H9 (cell line): ENCODE results near the gene CDYL. TPM values are rescaled to one million over a fixed set of nuclear protein-coding genes. Genes with fewer than 3 reads are reported as not detected.

Experiments used
- DNase-seq: peaks from one replicate; pipeline ENCODE4 v3.0.0-alpha.2; 2017
- H2AFZ ChIP-seq: one replicate; pipeline ENCODE4 v1.6.1; 2013; ENCODE audit warnings: mild to moderate bottlenecking, low read length, control low read depth, moderate library complexity
- H2AK5ac ChIP-seq: 2 replicates; pipeline ENCODE4 v1.6.1; 2013; ENCODE audit warnings: low read length, control low read depth, mixed read lengths; ENCODE audit not compliant: insufficient read length
- H2BK120ac ChIP-seq: one replicate; pipeline ENCODE4 v1.6.1; 2013; ENCODE audit warnings: low read depth, mild to moderate bottlenecking, low read length, control low read depth, inconsistent platforms; ENCODE audit not compliant: poor library complexity, severe bottlenecking
- H2BK12ac ChIP-seq: 2 replicates; pipeline ENCODE4 v1.6.1; 2013; ENCODE audit warnings: low read length, control low read depth, mixed read lengths, low read depth; ENCODE audit not compliant: insufficient read length
- H2BK15ac ChIP-seq: 2 replicates; pipeline ENCODE4 v1.6.1; 2013; ENCODE audit warnings: low read depth, low read length, control low read depth
- H2BK20ac ChIP-seq: one replicate; pipeline ENCODE4 v1.6.1; 2013; ENCODE audit warnings: low read depth, mild to moderate bottlenecking, low read length, control low read depth, inconsistent platforms; ENCODE audit not compliant: poor library complexity, severe bottlenecking
- H2BK5ac ChIP-seq: 2 replicates; pipeline ENCODE4 v1.6.1; 2013; ENCODE audit warnings: low read length, control low read depth, mixed read lengths; ENCODE audit not compliant: insufficient read length
- H3K14ac ChIP-seq: 2 replicates; pipeline ENCODE4 v1.6.1; 2013; ENCODE audit warnings: low read length, control low read depth; ENCODE audit not compliant: insufficient read depth
- H3K18ac ChIP-seq: 2 replicates; pipeline ENCODE4 v1.6.1; 2013; ENCODE audit warnings: low read depth, mild to moderate bottlenecking, mixed read lengths, low read length, control low read depth; ENCODE audit not compliant: insufficient read length
- H3K23ac ChIP-seq: 2 replicates; pipeline ENCODE4 v1.6.1; 2013; ENCODE audit warnings: low read length, control low read depth, mixed read lengths, low read depth; ENCODE audit not compliant: insufficient read length
- H3K23me2 ChIP-seq: 2 replicates; pipeline ENCODE4 v1.6.1; 2013; ENCODE audit warnings: low read depth, mild to moderate bottlenecking, mixed read lengths, low read length, control low read depth; ENCODE audit not compliant: insufficient read length, poor library complexity, severe bottlenecking
- H3K27ac ChIP-seq: 2 replicates; pipeline ENCODE4 v1.5.1; 2013; ENCODE audit warnings: low read length, control low read depth, mixed read lengths, low read depth; ENCODE audit not compliant: insufficient read length
- H3K27me3 ChIP-seq: 2 replicates; pipeline ENCODE4 v1.6.1; 2013; ENCODE audit warnings: low read length, control low read depth, inconsistent platforms; ENCODE audit not compliant: insufficient read depth
- H3K4ac ChIP-seq: 2 replicates; pipeline ENCODE4 v1.6.1; 2013; ENCODE audit warnings: low read depth, mild to moderate bottlenecking, control low read depth, inconsistent platforms, low read length, moderate library complexity
- H3K4me1 ChIP-seq: 2 replicates; pipeline ENCODE4 v1.6.1; 2013; ENCODE audit warnings: low read length, control low read depth, inconsistent platforms; ENCODE audit not compliant: insufficient read depth
- H3K4me2 ChIP-seq: 2 replicates; pipeline ENCODE4 v1.6.1; 2013; ENCODE audit warnings: low read length, control low read depth, mixed read lengths; ENCODE audit not compliant: insufficient read length, insufficient read depth
- H3K56ac ChIP-seq: 2 replicates; pipeline ENCODE4 v1.6.1; 2013; ENCODE audit warnings: low read depth, mild to moderate bottlenecking, mixed read lengths, low read length, control low read depth; ENCODE audit not compliant: insufficient read length
- H3K79me1 ChIP-seq: 2 replicates; pipeline ENCODE4 v1.6.1; 2013; ENCODE audit warnings: low read depth, mild to moderate bottlenecking, moderate library complexity, low read length, control low read depth, inconsistent platforms; ENCODE audit not compliant: insufficient read depth, poor library complexity, severe bottlenecking
- H3K79me2 ChIP-seq: 2 replicates; pipeline ENCODE4 v1.6.1; 2013; ENCODE audit warnings: low read length, control low read depth, inconsistent platforms; ENCODE audit not compliant: insufficient read depth
- H3K9ac ChIP-seq: 2 replicates; pipeline ENCODE4 v1.6.1; 2013; ENCODE audit warnings: low read length, control low read depth, mixed read lengths; ENCODE audit not compliant: insufficient read length; ENCODE audit errors: extremely low read depth
- H3K9me3 ChIP-seq: one replicate; pipeline ENCODE4 v1.6.1; 2013; ENCODE audit warnings: low read depth, low read length, inconsistent platforms; ENCODE audit not compliant: control insufficient read depth
- H3T11ph ChIP-seq: one replicate; pipeline ENCODE4 v1.6.1; 2013; ENCODE audit warnings: mild to moderate bottlenecking, low read length, control low read depth, inconsistent platforms
- H4K20me1 ChIP-seq: one replicate; pipeline ENCODE4 v1.6.1; 2013; ENCODE audit not compliant: control insufficient read depth, insufficient read length, insufficient read depth
- H4K5ac ChIP-seq: 2 replicates; pipeline ENCODE4 v1.6.1; 2013; ENCODE audit warnings: low read depth, mild to moderate bottlenecking, mixed read lengths, low read length, control low read depth; ENCODE audit not compliant: insufficient read length
- H4K8ac ChIP-seq: replicated peaks from 2 replicates; pipeline ENCODE4 v1.6.1; 2013; ENCODE audit warnings: low read length, control low read depth, mixed read lengths, low read depth; ENCODE audit not compliant: insufficient read length
- H4K91ac ChIP-seq: 2 replicates; pipeline ENCODE4 v1.6.1; 2013; ENCODE audit warnings: low read depth, mild to moderate bottlenecking, moderate library complexity, mixed read lengths, low read length, control low read depth; ENCODE audit not compliant: insufficient read length
- H3K27ac Mint-ChIP-seq, 3 experiments: 2 replicates in 2 of 3; 3 replicates in 1 of 3; pipeline ENCODE4 v1.8.0; 2020 to 2021; ENCODE audit warnings: mixed read lengths in 3 of 3, mild to moderate bottlenecking in 1 of 3, moderate library complexity in 1 of 3
- H3K27me3 Mint-ChIP-seq: 2 replicates; pipeline ENCODE4 v1.8.0; 2021; ENCODE audit warnings: low read depth, mild to moderate bottlenecking, moderate library complexity, mixed read lengths
- H3K36me3 Mint-ChIP-seq, 3 experiments: 2 replicates in 2 of 3; 3 replicates in 1 of 3; pipeline ENCODE4 v1.8.0; 2020 to 2021; ENCODE audit warnings: low read depth in 3 of 3, mixed read lengths in 3 of 3; ENCODE audit not compliant: insufficient read depth in 1 of 3
- H3K4me1 Mint-ChIP-seq, 2 experiments: 2 replicates each; pipeline ENCODE4 v1.8.0; 2020; ENCODE audit warnings: mixed read lengths in 2 of 2
- H3K4me3 Mint-ChIP-seq, 2 experiments: 2 replicates in 1 of 2; 3 replicates in 1 of 2; pipeline ENCODE4 v1.8.0; 2020 to 2021; ENCODE audit warnings: mild to moderate bottlenecking in 2 of 2, mixed read lengths in 2 of 2, moderate library complexity in 1 of 2
- H3K9me3 Mint-ChIP-seq, 2 experiments: 2 replicates in 1 of 2; 3 replicates in 1 of 2; pipeline ENCODE4 v1.8.0; 2020; ENCODE audit warnings: mild to moderate bottlenecking in 2 of 2, mixed read lengths in 2 of 2, moderate library complexity in 1 of 2
- WGBS: extraction: QIAGEN DNeasy Blood & Tissue Kit; methylation state at CpG from one replicate; pipeline ENCODE4 v1.1.7; 2013; ENCODE audit warnings: missing lambda C conversion rate, low lambda C conversion rate, mixed read lengths; ENCODE audit not compliant: insufficient read length; ENCODE audit errors: extremely low coverage; 5-methylcytosine and 5-hydroxymethylcytosine counted together
- total RNA-seq: library from RNA; stranded (reverse); gene quantifications from 2 replicates; pipeline ENCODE4 v1.2.1, GENCODE V29; 2021
- TF ChIP-seq, protein P1 (sequence below): fragments of 200-600 bp; sonication (generic); conservative IDR thresholded peaks from 3 replicates; pipeline ENCODE4 v1.8.0; 2021; ENCODE audit warnings: antibody characterized with exemption, mild to moderate bottlenecking

The CDYL gene
- total RNA-seq, 1 experiment from 2014 or later: 95.0 TPM

DNA sequence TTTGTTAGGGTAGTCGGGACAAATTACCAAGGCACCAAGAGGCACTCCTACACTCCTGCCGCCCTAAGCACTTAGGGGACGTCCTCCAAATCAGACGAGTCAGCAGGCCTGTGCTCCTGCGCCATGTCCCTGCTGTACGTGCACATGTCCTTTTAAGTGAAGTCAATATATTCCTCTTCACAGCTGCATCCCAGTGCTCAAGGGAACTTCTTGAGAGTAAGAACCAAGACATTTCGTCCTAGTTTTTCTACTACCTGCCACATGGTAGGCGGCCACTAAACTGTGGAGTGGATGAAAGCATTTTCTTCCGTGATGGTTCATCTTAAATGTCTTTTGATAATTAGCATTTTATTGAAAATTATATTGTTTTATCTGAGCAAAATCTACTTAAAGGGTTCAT is 126.9 kb downstream of the CDYL start:
- Mint-ChIP-seq H3K36me3 (peaks cover 23 to 32% (median 31%) of the 10 kb centered on the region in 3 experiments), H3K4me1 (peaks cover 36% of the 10 kb centered on the region in 2 experiments), H3K9me3 (no peaks in the 10 kb centered on the region), H3K27ac (no peak overlapping the region; a peak in 1 of 7 replicates), H3K4me3 (no peak overlapping the region), H3K27me3 (no peaks in the 10 kb centered on the region; the same call in 1 of the 2 replicates)
- Histone ChIP-seq H3K23ac (no peak overlapping the region), H2BK5ac (no peak overlapping the region), H3T11ph (no peak overlapping the region), H3K18ac (no peak overlapping the region), H3K4ac (no peak overlapping the region), H4K20me1 (no peaks in the 10 kb centered on the region), H2BK12ac (no peak overlapping the region), H3K79me1 (peaks cover 20% of the 10 kb centered on the region), H2BK20ac (no peak overlapping the region), H4K8ac (no peak overlapping the region), H3K23me2 (no peaks in the 10 kb centered on the region), H2AFZ (no peak overlapping the region), H3K56ac (no peak overlapping the region), H3K79me2 (peaks cover 27% of the 10 kb centered on the region; the same call in 1 of the 2 replicates), H2AK5ac (no peak overlapping the region), H3K27ac (no peak overlapping the region), H2BK15ac (no peak overlapping the region), H3K9me3 (no peaks in the 10 kb centered on the region), H3K4me1 (peaks cover 7% of the 10 kb centered on the region; the same call in 1 of the 2 replicates), H4K91ac (no peak overlapping the region), H2BK120ac (no peak overlapping the region), H4K5ac (no peak overlapping the region), H3K9ac (no peak overlapping the region), H3K4me2 (no peak overlapping the region), H3K14ac (no peak overlapping the region), H3K27me3 (no peaks in the 10 kb centered on the region)
- TF ChIP-seq, protein P1, sequence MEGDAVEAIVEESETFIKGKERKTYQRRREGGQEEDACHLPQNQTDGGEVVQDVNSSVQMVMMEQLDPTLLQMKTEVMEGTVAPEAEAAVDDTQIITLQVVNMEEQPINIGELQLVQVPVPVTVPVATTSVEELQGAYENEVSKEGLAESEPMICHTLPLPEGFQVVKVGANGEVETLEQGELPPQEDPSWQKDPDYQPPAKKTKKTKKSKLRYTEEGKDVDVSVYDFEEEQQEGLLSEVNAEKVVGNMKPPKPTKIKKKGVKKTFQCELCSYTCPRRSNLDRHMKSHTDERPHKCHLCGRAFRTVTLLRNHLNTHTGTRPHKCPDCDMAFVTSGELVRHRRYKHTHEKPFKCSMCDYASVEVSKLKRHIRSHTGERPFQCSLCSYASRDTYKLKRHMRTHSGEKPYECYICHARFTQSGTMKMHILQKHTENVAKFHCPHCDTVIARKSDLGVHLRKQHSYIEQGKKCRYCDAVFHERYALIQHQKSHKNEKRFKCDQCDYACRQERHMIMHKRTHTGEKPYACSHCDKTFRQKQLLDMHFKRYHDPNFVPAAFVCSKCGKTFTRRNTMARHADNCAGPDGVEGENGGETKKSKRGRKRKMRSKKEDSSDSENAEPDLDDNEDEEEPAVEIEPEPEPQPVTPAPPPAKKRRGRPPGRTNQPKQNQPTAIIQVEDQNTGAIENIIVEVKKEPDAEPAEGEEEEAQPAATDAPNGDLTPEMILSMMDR: no peak
- WGBS: no CpG with 5 or more reads among the region's 9 CpGs
- no peak for DNase-seq
